Astrocyte (in vitro differentiated cells and primary cell): ENCODE data around the gene ITGA2.

Source experiments
- CTCF ChIP-seq: IDR thresholded peaks from 2 replicates; pipeline ENCODE4 v1.5.1; 2011; ENCODE audit warnings: low read depth, mild to moderate bottlenecking, inconsistent platforms, low read length, moderate library complexity; ENCODE audit not compliant: insufficient read depth
- EZH2 ChIP-seq: IDR thresholded peaks from 2 replicates; pipeline ENCODE4 v1.6.1; 2012; ENCODE audit warnings: mild to moderate bottlenecking, low read length, inconsistent platforms; ENCODE audit not compliant: insufficient read depth

GRCh38 chr5:52943285-52943684 is 45.9 kb upstream of the ITGA2 start:
- no peak for TF ChIP-seq CTCF
- TF ChIP-seq EZH2: no peak
